GM21390 (cell line): ENCODE results near the gene NANP.

ENCODE experiments used
- ATAC-seq: cut with Tn5 transposase; IDR thresholded peaks from one replicate; pipeline ENCODE4 v1.9.1; 2021; ENCODE audit not compliant: unreplicated experiment

NANP gene

DNA sequence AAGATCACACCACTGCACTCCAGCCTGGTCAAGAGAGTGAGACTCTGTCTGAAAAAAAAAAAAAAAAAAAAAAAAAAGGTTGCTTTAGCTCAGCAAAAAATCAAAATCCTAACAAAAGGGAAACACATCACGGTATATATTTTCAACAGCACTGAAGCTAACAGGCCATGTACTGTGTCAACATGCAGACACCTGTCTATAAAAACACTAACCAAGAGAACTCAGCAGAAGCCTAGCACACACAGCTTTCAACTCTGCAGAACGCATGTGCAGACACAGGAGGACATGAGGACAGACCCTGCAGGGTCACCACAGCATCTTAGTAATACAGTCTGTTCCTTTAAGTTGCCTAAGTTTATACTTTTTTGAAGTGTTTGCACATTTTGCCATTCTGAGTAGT lies 52.0 kb downstream of the NANP start:
- ATAC-seq = no peak

DNA sequence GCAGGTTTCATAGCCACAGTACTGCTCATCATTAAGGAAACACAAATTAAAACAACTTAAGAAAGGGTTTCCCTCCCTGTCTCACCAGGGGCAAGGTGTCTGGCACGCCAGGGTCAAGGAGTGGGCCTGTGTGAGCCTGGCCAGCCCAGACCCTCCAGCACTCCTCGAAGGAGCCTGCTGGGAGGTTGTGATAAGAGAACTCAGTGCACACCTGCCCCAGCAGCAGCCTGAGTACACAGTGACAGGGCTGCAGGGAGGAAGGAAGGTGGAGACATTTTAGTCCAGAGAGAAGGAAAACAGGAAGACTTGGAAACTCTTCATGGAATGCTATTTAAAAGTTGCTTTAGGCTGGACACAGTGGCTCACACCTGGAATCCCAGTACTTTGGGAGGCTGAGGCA lies 52.6 kb downstream of the NANP start:
- no peak for ATAC-seq

DNA sequence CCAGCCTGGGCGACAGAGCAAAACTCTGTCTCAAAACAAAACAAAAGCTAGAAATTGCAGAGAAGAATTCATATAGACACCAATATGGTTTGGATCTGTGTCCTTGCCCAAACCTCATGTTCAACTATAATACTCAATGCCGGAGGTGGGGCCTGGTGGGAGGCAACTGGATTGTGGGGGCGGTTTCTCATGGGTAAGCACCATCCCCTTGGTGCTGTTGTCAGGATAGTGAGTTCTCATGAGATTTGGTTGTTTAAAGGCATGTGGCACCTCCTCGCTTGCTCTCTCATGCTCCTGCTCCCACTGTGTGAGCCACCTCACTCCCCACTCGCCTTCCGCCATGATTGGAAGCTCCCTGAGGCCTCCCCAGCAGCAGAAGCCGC lies 53.7 kb downstream of the NANP start:
- no peak for ATAC-seq

DNA sequence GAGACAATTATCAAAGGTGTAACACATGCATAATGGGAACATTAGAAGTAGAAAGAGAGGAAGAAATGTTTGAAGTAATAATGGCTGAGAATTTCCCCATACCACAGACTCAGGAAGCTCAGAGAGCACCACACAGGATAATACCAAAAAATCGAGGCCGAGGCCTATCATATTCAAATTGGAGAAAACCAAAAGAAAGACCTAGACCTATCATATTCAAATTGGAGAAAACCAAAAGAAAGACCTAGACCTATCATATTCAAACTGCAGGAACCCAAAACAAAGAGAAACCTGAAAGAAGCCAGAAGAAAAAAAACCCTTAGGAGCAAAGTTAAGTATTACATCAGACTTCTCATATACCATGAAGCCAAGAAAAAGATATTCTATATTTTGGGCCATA lies 56.5 kb downstream of the NANP start:
- ATAC-seq = no peak

DNA sequence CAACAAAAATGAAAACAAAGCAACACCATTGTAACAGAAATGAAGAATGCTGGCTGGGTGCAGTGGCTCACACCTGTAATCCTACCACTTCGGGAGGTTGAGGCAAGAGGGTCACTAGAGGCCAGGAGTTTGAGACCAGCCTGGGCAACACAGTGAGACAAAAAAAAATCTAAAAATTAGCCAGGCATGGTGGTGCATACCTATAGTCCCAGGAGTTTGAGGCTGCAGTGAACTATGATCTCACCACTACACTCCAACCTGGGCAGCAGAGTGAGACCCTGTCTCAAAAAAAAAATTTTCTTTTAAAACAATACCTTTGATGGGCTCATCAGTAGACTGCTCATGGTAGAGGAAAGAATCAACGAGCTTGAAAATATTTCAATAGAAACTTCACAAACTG lies 57.0 kb downstream of the NANP start:
- no peak for ATAC-seq

DNA sequence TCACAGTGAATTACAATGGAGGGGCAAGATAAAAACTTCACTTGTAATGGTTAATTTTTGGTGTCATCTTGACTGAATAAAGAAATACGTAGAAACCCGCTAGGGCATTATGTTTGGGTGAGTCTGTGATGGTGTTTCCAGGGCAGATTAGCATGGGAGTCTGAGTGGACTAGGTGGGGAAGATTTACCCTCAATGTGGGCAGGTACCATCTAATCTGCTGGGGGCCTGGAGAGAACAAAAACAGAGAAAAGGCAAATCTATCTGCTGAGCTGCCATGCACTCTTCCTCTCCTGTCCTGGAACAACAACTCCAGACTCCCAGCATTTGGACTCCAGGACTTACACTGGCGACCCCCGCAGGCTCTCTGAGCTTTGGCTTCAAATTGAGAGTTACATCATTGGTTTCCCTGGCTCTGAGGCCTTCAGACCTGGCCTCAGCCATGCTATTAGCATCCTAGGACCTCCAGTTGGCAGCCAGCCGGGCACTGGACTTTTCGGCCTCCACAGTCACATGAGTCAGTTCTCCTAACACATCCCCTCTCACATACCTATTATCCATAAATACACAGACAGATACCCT lies 58.1 kb downstream of the NANP start:
- ATAC-seq = no peak

DNA sequence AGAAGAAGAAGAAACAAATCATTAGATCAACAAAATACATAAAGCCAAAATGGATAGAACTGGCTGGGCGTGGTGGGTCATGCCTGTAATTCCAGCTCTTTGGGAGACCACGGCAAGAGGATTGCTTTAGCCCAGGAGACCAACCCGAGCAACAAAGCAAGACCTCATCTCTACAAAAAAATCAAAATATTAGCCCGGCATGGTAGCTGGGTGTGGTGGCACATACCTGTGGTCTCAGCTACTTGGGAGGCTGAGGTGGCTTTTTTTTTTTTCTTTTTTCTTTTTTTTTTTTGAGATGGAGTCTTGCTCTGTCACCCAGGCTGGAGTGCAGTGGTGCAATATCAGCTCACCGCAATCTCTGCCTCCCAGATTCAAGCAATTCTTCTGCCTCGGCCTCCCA lies 59.9 kb downstream of the NANP start:
- no peak for ATAC-seq

DNA sequence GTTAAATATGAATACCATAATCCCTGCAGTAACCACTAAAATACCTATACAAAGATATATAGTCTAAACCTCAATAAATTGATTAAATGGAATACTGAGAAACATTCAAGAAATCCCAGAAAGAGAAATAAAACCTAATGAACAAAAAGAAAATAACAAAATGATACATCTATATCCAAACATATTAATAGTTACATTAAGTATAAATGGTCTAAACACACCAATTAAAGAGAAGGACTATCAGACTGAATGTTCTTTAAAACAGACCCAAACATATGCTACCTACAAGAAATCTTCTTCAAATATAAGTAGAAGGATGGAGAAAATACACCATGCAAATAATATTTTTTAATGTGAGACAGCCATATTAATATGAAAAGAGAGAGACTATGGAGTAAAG lies 60.5 kb downstream of the NANP start:
- ATAC-seq = no peak
